ENCODE results near the gene WNT6. TPM values are rescaled to one million over a fixed set of nuclear protein-coding genes. Genes with fewer than 3 reads are reported as not detected.
A peak's percentile ranks its signal among the peaks of the same experiment; 100 is the strongest.

WNT6 gene
- total and polyA plus RNA-seq, 2 experiments from 2014 or later, result 0.49 TPM; not detected in 1

DNA sequence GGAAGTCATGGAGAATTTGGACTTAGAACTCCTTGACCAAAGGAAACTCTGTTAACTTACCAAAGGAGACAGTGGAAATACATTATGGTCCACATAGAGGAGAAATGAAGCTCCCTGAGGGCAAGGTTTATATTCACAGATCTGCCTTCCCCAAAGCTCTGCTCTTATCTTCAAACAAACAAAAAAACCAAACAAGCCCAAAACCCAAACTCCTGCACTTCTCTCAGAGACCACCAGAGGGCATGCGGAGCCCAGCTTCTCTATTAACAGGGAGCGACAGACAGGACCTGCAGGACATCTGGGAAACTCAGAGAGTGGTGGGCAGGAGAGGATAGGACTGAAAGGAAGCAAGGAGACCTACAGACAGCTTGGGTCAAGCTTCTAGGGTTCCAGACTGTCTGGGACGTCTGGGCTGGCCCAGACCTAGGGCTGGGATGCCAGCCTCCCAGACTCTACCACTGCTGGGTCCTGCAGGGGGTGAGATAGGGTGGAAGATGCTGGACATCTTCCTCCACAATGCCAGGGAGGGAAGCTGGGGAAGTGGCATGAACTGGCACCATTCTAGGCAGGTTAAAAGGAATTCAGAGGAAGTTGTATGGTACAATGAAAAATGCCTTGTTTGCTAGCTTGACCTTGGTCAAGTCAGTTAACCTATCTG, 17.1 kb downstream of the WNT6 start:
- H3K27me3 ChIP-seq, result peaks cover 100% of the 10 kb centered on the region
- DNase-seq (ENCODE audit: low read depth in 1 of 2, low spot score in 1 of 2), result peak; percentile 69 to 79
- peaks cover 4% of the 10 kb centered on the region for H3K4me1 ChIP-seq (ENCODE audit: low read depth)
- H3K36me3 ChIP-seq, result no peaks in the 10 kb centered on the region
- no peak overlapping the region for H3K27ac ChIP-seq
- no peak overlapping the region for H3K4me3 ChIP-seq
- no peaks in the 10 kb centered on the region for H3K9me3 ChIP-seq (ENCODE audit: low read depth)
- TF ChIP-seq, protein P1, sequence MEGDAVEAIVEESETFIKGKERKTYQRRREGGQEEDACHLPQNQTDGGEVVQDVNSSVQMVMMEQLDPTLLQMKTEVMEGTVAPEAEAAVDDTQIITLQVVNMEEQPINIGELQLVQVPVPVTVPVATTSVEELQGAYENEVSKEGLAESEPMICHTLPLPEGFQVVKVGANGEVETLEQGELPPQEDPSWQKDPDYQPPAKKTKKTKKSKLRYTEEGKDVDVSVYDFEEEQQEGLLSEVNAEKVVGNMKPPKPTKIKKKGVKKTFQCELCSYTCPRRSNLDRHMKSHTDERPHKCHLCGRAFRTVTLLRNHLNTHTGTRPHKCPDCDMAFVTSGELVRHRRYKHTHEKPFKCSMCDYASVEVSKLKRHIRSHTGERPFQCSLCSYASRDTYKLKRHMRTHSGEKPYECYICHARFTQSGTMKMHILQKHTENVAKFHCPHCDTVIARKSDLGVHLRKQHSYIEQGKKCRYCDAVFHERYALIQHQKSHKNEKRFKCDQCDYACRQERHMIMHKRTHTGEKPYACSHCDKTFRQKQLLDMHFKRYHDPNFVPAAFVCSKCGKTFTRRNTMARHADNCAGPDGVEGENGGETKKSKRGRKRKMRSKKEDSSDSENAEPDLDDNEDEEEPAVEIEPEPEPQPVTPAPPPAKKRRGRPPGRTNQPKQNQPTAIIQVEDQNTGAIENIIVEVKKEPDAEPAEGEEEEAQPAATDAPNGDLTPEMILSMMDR (IDR thresholded peaks at IDR 0.05; ENCODE audit: low read depth, low read length), result peak; percentile 98

DNA sequence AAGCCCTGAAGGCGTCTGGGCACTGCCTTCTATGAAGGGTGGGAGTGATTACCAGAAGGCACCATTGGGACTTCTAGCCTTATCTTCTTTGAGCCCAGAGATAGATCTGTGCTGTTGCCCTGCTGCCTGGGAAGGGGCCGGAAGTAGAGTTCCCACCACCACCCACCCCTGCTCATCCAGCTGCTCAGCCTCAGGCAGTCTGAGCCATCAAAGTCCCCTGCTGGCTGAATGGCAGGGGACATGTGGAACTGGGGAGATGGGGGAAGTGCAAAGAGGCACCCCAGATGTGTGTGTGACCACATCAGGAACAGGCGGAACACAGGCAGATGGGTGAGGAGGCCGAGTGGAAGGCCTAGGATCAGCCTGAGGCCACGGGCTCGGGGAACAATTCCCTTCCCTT, 17.7 kb downstream of the WNT6 start:
- Histone ChIP-seq H3K9me3 (ENCODE audit: low read depth) (no peaks in the 10 kb centered on the region), H3K27me3 (peaks cover 100% of the 10 kb centered on the region), H3K36me3 (no peaks in the 10 kb centered on the region)

DNA sequence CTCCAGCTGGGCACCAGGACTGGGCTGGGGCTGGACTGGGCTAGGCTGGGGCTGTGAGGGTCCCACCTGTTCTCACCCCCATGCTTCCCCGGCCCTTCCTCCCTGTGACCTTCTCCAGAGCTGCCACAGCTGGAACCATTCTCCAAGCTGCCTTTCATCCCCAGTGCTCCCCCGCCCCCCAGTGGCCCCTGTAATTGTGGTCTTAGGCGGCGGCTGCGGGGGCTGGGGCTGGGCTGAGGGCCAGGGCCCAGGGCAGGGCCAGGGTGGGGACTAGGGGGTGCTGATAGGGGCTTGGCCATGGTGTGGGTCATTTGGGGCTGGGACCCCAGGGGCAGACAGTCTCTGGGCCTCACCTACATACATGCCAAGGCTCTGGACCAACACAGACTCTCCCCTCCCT, 18.3 kb downstream of the WNT6 start:
- no peaks in the 10 kb centered on the region for H3K9me3 ChIP-seq (ENCODE audit: low read depth)
- peaks cover 100% of the 10 kb centered on the region for H3K27me3 ChIP-seq
- H3K36me3 ChIP-seq, result no peaks in the 10 kb centered on the region
- TF ChIP-seq, protein P1 (IDR thresholded peaks at IDR 0.05; ENCODE audit: low read depth, low read length), result no peak
- H3K4me3 ChIP-seq, result no peak overlapping the region
- DNase-seq (ENCODE audit: low read depth in 1 of 2, low spot score in 1 of 2), result no peak
- H3K4me1 ChIP-seq (ENCODE audit: low read depth), result peaks cover 4% of the 10 kb centered on the region
- H3K27ac ChIP-seq, result no peak overlapping the region

More for the DNA sequence above, 17.7 kb downstream of the WNT6 start:
- Histone ChIP-seq H3K27ac (no peak overlapping the region), H3K4me1 (ENCODE audit: low read depth) (peaks cover 4% of the 10 kb centered on the region), H3K4me3 (no peak overlapping the region)
- no peak for DNase-seq (ENCODE audit: low read depth in 1 of 2, low spot score in 1 of 2)
- TF ChIP-seq, protein P1 (IDR thresholded peaks at IDR 0.05; ENCODE audit: low read depth, low read length), result no peak

DNA sequence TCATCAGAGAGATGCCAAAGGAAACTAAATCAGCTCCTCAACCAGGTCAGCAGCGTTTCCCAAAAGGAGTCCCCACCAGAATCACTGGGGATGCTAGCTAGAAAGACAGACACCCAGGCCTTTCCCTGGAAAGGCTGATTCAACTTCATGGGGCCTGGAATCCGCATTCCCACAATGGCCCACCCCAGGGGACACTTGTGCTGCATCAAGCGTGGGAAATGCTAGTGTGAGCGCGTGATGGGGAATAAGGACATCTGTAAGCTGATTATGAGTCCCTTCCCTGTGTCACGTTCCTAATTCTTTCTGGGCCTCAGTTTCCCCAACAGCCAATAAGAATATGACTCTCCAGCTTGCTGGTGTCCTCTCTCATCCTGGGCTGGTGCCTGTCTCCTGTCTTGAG, 18.9 kb downstream of the WNT6 start:
- no peak overlapping the region for H3K4me3 ChIP-seq
- H3K27ac ChIP-seq, result no peak overlapping the region
- peaks cover 4% of the 10 kb centered on the region for H3K4me1 ChIP-seq (ENCODE audit: low read depth)
- H3K27me3 ChIP-seq, result peaks cover 100% of the 10 kb centered on the region
- no peaks in the 10 kb centered on the region for H3K36me3 ChIP-seq
- no peaks in the 10 kb centered on the region for H3K9me3 ChIP-seq (ENCODE audit: low read depth)
- DNase-seq (ENCODE audit: low read depth in 1 of 2, low spot score in 1 of 2), result no peak
- TF ChIP-seq, protein P1 (IDR thresholded peaks at IDR 0.05; ENCODE audit: low read depth, low read length), result no peak

DNA sequence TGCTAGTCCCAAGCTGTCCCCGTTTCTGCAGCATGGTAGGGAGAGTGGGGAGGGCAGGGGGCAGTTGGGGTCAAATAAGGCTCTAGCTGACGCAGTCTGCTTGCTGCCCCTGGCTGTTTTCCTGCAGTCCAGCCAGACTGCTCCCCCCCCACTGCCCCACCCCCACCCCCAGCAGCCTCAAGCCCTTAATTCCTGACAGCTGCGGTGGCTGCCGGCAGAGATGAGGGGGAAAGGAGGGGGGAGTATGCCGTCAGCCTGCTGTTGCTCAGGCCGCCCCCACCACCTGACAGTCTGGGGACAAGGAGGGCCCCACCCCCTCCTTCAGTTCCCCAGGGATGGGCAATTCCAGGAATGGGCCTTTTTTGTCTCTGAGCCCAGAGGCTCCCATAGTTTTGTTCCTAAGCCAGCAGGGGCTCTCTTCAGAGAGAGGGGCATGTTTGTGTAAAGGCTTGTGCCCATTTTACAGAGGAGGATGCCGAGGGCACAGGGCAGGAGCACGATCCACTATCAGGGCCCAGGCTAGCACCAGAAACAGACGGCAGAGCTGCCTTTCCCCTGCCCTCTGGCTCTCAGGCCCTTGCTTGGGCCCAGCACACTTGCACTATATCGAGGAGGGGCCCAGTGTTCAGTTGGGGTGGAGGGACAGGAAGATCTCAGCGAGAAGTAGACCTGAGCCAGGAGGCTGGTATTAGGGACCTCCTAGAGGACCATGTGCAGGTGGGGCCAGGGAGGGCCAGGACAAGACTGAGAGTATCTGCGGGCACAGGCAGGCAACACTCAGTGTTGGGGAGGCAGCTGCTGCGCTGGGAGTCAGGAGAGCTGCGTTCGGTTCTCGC, 19.5 kb downstream of the WNT6 start:
- Histone ChIP-seq H3K4me1 (ENCODE audit: low read depth) (peaks cover 4% of the 10 kb centered on the region), H3K36me3 (no peaks in the 10 kb centered on the region), H3K27me3 (peaks cover 100% of the 10 kb centered on the region), H3K9me3 (ENCODE audit: low read depth) (no peaks in the 10 kb centered on the region), H3K4me3 (no peak overlapping the region), H3K27ac (no peak overlapping the region)
- no peak for DNase-seq (ENCODE audit: low read depth in 1 of 2, low spot score in 1 of 2)
- TF ChIP-seq, protein P1 (IDR thresholded peaks at IDR 0.05; ENCODE audit: low read depth, low read length), result no peak
